Activated naive CD4-positive, alpha-beta T cell treated with anti-CD3 and anti-CD28 coated beads, Interleukin-2, amount 50 U/mL, for 16 hours (primary cell): ENCODE results near the gene CABCOCO1.
"Not testable (repeated sequence)": the region's sequence is repeated elsewhere in the genome, so short reads cannot be mapped to it uniquely, and the experiment has no call there.

Experiments used
- DNase-seq: peaks from one replicate; pipeline ENCODE4 v3.0.0-alpha.2; 2020

CABCOCO1 gene

DNA sequence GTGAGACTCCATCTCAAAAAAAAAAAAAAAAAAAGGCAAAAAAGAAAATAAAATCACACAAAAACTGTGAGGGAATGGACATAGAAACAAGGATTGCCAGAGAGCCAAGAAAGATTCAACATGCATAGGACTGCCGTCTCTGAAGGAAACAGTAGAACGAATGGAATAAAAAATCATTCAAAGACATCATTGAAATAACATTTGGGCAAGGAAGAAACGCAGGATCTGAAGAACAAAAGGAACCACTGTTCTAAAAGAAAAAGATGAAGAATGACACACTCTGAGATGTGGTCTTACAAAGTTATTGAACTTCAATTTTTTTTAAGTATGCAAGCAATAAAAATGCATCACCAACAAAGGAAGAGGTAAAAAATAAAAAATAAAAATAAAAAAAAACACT is 57.2 kb downstream of the CABCOCO1 start:
- no peak for DNase-seq

DNA sequence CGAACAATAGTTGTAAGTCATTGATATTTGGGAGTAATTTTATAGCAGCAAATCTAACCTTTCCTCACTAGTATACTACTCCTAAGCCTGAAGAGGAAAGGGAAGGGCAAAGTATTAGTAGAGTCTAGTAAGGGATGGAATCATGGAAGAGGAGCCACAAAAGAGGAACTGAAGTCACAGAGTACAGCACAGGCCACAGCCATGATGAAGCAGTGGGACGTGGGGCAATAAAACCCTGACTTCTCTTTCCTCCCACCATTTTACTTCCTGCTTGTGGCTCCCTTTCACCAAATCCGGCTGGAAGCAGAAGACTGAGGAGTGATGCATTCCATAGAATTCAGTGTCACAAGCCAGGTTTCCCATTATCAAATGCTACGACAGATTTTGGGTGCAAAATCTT is 58.7 kb downstream of the CABCOCO1 start:
- DNase-seq = no peak

DNA sequence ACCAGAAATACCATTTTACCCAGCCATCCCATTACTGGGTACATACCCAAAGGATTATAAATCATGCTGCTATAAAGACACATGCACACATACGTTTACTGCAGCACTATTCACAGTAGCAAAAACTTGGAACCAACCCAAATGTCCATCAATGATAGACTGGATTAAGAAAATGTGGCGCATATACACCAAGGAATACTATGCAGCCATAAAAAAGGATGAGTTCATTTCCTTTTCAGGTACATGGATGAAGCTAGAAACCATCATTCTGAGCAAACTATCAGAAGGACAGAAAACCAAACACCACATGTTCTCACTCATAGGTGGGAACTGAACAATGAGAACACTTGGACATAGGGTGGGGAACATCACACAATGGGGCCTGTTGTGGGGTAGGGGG is 62.5 kb downstream of the CABCOCO1 start:
- DNase-seq = not testable (repeated sequence)

DNA sequence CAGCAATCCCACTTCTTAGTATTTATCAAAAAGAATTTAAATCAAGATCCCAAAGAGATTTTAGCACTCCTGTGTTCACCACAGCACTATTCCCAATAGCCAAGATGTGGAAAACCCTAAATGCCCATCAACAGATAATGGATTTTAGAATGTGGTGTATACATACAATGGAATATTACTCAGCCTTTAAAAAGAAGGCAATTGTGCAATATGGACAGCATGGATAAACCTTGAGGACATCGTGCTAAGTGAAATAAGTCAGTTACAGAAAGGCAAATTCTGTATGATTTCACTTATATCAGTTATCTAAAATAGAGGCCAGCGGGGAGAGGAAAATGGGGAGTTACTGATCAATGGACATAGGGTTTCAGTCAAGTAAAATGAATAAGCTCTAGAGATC is 66.9 kb downstream of the CABCOCO1 start:
- DNase-seq = no peak

DNA sequence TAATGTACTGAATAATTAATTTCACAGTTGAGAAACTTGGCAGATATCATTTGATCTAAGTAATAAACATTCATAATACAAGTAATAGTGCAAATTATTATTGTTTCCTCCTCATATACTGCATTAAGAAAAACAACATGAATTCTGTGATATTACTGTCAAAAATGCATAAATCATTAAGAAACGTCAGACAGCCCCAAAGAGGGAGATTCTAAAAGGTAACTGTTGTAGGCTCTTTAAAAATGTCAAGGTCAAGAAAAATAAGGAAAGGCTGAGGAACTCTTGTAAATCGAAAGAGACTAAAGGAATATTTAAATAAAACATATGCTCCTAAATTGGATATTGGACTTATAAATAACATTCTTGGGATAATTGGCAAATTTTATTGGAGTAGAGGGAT is 67.9 kb downstream of the CABCOCO1 start:
- DNase-seq = no peak

DNA sequence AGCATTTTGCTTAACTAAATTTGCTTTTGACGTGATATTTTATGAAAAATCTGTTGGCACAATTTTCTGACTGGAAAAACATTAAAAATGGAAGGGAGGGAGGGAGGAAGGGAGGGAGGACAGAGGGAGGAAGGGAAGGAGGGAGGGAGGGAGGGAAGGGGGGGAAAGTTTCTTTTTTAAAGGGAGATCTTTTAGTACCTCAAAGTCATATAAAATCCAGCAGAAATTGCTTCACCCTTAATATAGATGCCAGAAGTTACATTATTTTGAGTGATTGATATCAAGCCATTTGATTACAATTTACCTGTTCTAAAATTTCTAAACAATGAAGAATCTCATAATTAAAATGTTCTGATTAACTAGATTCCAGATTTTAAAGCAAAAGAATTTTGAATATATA is 68.9 kb downstream of the CABCOCO1 start:
- no peak for DNase-seq

DNA sequence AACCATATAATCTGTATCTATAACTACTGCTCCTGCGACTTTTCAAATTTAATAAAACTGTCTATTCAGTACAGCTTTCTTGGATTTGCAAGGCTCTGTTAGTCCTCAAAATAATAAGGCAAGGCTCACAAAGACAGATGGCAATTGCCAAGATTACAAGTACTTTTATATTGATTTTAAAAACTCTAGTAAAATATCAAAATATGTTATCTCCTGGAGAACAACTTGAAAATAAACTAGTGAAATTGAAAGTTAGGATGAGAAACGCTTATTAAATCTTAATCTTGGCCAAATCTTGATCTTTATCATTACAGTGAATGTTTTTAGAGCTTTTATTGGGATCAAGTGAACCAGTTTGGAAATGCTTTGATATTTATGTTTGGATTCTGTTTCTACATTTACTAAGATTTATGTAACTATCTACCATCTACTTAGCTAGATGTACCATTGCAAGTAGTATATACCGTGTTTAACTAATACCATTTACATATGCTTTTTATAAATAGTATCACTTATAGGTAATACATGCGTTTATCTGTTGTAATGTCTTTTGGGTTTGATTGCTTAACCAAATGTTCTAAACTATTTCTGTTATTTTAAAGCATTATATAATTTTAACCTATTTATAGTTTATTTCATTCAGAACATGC is 70.0 kb downstream of the CABCOCO1 start:
- DNase-seq = no peak

DNA sequence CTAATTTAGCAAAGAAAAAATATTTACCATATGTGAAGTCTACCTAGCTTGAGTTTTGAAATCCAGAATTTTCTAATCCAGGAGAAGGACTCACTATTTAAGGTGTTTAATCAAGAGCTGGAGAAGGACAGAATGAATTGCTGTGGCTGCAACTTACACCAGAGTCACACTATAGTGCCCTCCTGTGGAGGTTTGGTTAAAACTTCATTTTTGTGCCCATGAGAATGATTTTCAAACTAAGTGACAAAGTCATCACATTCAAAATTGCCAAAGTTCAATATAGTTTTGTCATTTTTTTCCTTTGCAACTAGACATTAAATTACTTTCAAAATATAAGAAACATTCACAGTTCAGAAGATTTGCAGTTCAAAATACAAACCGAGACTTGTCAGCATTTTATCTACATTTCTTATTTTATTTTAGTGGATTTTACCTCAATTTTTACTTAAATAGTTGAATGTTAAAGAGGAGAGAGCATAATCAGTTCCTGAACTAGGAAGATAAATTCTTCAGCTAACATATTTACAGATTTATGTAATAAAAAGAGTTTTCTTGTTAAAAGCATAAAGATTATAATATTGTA is 70.7 kb downstream of the CABCOCO1 start:
- no peak for DNase-seq

DNA sequence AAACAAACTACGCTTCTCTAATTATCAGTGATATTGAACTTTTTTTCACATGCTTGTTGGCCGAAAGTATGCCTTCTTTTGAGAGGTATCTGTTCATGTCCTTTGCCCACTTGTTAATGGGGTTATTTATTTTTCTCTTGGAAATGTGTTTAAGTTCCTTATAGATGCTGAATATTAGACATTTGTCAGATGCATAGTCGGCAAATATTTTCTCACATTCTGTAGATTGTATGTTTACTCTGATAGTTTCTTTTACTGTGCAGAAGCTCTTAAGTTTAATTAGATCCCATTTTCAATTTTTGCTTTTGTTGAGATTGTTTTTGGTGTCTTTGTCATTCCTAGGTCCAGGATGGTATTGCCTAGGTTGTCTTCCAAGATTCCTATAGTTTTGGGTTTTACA is 73.2 kb downstream of the CABCOCO1 start:
- no peak for DNase-seq

DNA sequence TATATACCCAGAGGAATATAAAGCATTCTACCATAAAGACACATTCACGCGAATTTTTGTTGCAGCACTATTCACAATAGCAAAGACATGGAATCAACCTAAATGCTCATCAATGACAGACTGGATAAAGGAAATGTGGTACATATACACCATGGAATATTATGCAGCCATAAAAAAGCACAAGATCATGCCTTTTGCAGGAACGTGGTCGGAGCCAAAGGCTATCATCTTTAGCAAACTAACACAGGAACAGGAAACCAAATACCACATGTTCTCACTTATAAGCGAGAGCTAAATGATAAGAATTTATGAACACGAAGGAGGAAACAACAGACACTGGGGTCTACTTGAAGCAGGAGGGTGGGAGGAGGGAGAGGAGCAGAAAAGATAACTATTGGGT is 74.7 kb downstream of the CABCOCO1 start:
- DNase-seq = not testable (repeated sequence)

DNA sequence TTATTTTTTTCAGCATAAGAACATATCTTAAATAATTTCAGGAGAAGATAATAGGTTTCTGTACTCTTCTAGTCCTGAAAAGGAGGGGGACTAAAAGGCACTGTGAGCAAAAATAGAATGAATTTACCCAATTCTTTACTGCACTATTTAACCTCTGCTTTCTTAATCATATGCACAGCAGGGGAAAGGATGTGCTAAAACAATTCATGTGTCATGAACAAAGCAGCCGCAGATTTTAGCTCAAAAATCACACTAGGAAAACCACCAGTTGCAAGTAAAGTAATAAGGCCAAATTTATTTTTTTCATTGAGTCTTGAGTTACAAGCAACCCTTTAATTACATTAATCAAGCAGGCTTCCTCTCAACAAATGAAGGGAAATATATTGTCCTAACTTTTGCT is 80.1 kb downstream of the CABCOCO1 start:
- no peak for DNase-seq

DNA sequence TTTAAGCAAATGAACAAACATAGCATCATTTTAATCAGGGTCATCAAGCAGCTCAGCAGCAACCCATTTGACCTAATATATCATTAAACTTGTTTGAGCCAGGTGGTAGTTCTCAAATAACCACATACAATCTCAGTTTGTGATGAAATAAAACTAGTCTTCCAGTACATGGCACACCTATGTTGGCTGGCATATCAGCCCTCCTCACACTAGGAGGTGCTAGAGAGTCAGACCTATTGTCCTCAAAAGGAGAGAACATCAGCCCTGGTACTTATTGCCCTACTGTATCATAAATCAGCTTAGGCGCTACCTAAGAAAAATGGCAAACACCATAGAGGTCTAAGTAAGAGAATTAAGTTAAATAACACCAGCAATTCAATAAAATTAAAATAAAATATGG is 81.7 kb downstream of the CABCOCO1 start:
- peak; percentile 11 for DNase-seq

DNA sequence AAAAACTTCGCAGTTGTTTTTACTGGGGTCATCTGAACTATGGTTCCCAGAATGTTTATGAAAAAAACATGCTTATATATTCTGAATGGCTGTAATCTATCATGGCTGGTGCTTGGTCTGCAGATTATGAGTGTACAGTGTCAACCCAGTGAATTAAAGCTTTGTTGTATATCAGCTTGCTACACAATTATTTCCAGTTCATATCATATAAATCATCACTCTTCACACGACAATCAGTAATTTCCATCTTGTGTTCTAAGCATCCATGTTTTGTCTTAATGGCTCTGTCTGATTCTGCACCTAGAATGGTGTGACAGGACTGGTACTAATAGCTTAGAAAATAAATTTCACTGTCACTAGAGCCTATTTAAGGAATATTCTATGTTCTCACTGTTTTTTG is 83.6 kb downstream of the CABCOCO1 start:
- no peak for DNase-seq

DNA sequence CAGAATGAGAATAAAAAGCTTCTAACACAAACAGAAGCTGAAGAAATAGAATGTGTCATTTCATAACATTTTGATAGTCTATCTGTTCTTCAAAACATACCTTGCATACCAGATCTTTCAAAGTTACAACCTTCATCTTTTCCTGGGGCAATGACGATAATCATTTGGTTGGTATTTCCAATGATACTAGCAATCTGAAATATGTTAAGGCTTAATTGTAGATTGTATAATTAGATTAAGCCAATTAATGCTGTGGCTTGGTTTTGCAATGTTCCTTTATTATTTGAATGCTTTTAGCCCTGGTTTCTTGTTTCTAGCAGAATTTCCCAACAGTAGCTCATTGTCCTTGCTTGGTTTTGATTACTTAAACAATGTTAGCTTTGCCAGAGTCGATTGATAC is 84.6 kb downstream of the CABCOCO1 start:
- DNase-seq = no peak

DNA sequence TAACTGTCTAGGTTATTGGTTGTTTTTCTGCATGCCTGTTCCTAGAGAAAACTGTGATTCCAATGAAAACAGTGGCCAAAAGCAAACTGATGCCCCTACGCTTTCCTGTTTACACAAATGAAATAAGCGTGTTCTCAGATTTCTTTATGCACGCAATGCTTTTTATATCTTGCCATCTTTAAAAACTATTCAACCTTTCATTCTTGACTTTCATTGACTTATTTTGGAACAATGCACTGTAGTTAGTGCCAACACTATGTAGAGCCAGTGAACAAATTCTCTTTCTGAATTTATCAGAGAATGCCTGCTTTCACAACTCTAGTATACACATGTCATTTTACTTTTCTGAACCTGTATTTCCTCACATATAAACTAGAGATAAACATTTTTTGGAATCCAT is 86.6 kb downstream of the CABCOCO1 start:
- no peak for DNase-seq

DNA sequence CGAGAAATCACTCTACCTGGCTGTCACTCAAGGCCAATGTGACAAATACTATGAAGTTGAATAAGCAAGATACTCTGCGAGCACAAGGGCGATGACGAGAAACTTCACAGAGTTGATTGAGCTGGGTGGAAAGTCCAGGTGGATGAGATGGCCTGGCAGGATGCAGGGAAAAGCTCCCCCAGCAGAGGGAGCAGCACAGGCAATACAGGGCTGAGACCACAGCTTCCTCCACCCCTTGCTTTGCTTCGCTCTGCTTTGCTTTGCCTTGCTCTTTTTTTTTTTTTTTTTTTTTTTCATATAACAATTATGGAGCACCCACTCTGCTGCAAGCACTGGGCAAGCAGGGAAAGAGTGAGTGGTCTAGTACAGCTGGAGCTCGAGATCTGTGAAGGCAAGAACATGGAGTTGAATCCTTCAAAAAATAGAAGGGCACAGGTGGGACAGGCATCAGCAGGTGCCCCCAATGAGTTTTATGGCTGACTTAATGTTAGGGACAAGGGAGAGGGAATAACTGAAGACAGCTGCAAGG is 88.3 kb downstream of the CABCOCO1 start:
- peak; percentile 73 for DNase-seq

DNA sequence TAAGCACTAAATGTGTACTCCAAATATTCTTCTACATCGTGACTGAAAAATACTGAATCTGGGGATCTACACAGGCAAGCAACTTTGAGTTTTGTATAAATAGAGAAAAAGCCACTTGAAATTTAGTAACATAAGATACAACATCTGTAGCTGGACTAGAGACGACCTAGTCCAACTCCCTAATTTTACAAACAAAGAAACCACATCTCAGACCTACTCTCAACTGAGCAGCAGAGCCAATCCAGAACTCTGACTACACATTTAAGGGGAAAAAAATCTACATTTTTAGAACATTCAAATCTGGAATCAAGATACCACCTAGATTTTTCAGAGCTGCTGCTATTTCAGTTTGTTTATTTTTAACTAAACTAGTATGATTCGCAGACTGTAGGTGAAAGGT is 88.9 kb downstream of the CABCOCO1 start:
- no peak for DNase-seq

DNA sequence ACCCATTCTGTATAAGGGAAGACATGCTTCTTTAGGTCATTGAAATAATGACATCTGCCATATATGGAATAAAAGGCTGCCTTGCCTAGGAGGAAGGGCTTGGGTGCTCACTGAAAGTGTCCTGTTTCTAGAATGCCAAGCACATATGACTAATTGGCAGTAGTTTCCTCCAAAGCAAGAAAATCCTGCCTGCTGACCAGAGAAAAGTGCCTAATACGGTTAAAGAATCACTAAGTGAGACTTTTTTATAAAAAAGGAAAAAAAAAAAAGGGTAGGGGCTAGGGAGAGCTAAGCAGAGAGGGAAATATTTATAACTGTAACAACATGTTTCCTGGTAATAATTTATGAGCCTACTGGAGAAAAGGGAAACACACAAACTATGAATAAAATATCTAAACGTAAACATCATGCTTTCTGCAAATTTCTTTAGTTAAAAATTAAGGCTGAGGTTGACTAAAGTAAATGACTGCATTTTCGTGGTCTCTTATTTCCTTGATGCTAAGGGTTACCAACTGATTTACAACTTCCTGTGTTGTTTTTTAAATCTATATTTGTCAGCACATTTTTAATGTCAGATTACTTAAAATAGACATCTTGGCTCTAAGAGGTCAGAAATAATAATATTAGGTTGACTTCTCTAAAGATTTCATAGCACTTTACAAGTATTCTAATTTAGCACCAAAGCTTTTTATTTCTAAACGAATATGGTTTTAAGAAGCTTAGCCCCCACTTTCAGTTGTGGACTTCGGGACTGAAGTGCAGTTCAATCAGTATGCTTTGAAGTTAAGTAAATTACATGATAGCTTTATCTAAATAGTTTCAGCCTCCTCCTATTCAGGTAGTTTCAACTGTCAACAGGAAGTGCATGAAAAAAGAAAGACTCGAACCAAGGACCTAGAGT is 89.6 kb downstream of the CABCOCO1 start:
- no peak for DNase-seq

DNA sequence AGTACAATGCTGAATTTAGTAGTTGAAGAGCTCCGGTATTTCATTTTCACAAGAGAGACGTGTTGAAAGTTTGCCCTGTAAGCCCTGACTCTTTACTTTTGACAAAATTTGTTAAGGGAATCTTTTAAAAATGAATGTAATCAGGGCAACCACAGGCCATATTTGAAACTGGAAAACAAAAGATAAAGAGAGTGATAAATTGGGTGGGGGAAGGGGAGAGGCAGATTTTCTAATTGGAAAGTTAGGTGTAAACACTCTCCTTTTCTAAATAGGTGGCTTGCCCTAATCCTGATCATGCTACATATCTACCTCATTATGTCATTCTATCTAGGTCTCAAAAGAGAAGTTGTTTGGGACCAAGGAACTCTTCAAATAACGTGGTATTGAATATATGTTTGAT is 90.7 kb downstream of the CABCOCO1 start:
- no peak for DNase-seq

DNA sequence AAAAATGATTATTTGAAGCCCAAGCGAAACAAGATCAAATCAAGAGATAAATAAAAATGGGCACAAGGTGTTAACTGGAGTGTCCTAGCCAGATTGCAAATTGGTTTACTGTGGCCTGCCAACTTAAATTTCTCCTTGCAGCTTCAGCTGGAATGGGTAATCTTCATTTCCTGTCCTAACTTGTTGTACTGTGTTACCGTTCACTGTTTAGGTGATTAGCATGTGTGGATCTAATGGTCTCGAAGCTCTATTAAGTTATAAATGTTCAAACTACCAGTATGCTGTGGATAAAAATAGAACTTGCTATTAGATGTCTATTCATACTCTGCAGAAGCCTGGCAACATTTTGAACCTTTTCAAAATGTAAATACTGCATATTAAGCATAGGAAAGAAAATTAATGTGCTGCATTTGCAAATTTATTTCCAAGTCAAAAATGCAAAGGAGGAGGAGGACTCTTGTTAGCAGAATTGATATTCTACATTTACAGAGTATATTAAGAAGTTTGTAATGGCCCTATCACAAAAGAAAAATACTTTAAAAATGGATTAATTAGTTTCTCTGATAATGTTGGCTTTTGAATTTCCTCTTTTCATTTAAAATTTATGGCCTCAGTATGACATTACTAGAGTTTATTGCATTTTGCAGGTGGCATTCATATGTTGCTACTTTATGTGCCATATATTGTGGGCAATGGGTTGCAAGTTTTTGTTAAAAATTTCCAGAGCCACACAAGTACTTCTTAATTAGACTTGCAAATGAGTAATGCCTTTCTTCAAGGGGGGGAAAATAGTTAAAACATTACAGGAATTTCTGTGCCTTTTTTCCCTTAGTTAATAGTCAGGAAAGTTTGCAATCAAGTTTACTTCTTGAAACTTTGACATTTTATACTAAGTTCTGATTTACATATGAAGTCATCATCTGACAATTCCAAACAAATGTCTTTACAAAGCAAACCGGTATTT is 92.1 kb downstream of the CABCOCO1 start:
- DNase-seq = no peak

DNA sequence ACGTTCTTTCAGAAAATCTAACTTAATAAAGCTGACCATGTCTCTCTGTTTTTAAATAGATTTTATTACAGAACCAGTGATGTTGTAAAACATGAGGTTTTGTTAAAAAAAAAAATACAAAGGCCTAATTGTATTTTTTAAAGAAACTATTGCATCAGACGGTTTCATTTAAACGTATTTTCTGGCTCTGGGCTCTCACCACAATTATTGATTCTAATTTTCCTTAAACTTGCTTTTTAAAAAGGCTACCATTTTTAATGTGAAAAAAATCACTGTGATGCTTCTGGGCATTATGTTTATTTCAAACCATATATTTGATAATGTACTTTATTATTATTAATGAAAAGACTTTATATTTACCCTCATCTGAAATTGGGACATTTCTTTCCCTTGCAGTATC is 94.3 kb downstream of the CABCOCO1 start:
- DNase-seq = no peak

DNA sequence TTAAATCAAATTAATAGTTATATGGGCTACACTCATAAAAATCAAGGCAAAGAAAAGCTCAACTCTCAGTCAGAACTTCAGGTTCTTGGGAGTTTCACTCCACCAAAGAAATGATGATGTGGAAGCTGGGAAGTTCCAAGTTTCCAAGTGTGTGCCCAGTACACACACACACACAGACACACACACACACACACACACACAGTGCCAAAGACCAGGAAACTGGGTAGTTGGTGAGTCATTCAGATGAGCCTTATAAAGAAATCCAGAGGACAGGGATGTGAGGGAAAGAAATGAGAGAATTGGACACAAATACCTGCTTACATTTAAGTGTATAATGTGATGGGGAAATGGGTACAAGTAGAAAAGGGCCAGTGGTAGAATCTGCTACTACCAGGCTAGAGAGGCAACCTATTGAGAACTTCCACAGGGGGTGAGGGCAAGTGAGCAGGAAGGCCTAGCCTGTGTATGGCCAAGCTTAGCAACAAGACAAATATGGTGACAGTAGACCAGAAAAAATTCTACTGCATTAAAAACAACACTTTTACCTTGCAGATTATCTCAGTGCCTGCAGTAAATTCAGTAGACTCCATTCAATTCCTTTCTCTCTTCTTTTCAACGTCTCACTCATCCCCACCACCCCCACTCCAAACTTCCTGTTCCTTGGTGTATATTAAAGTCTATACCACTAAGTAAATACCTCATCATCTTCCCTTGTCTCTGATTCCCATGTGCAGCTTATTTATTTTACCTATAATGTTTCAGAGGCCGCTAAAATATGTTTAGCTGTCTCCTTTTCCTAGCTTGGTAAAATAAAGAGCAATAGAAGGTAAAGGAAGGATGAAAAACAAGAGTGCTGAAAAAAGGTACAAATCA is 95.0 kb downstream of the CABCOCO1 start:
- DNase-seq = no peak
